H9 (cell line): Measurements from ENCODE around the gene CPT1B. TPM values are rescaled to one million over a fixed set of nuclear protein-coding genes. Genes with fewer than 3 reads are reported as not detected.

ENCODE experiments used
- DNase-seq: peaks from one replicate; pipeline ENCODE4 v3.0.0-alpha.2; 2017
- H2AFZ ChIP-seq: one replicate; pipeline ENCODE4 v1.6.1; 2013; ENCODE audit warnings: mild to moderate bottlenecking, low read length, control low read depth, moderate library complexity
- H2AK5ac ChIP-seq: 2 replicates; pipeline ENCODE4 v1.6.1; 2013; ENCODE audit warnings: low read length, control low read depth, mixed read lengths; ENCODE audit not compliant: insufficient read length
- H2BK120ac ChIP-seq: one replicate; pipeline ENCODE4 v1.6.1; 2013; ENCODE audit warnings: low read depth, mild to moderate bottlenecking, low read length, control low read depth, inconsistent platforms; ENCODE audit not compliant: poor library complexity, severe bottlenecking
- H2BK12ac ChIP-seq: 2 replicates; pipeline ENCODE4 v1.6.1; 2013; ENCODE audit warnings: low read length, control low read depth, mixed read lengths, low read depth; ENCODE audit not compliant: insufficient read length
- H2BK15ac ChIP-seq: 2 replicates; pipeline ENCODE4 v1.6.1; 2013; ENCODE audit warnings: low read depth, low read length, control low read depth
- H2BK20ac ChIP-seq: one replicate; pipeline ENCODE4 v1.6.1; 2013; ENCODE audit warnings: low read depth, mild to moderate bottlenecking, low read length, control low read depth, inconsistent platforms; ENCODE audit not compliant: poor library complexity, severe bottlenecking
- H2BK5ac ChIP-seq: 2 replicates; pipeline ENCODE4 v1.6.1; 2013; ENCODE audit warnings: low read length, control low read depth, mixed read lengths; ENCODE audit not compliant: insufficient read length
- H3K14ac ChIP-seq: 2 replicates; pipeline ENCODE4 v1.6.1; 2013; ENCODE audit warnings: low read length, control low read depth; ENCODE audit not compliant: insufficient read depth
- H3K18ac ChIP-seq: 2 replicates; pipeline ENCODE4 v1.6.1; 2013; ENCODE audit warnings: low read depth, mild to moderate bottlenecking, mixed read lengths, low read length, control low read depth; ENCODE audit not compliant: insufficient read length
- H3K23ac ChIP-seq: 2 replicates; pipeline ENCODE4 v1.6.1; 2013; ENCODE audit warnings: low read length, control low read depth, mixed read lengths, low read depth; ENCODE audit not compliant: insufficient read length
- H3K23me2 ChIP-seq: 2 replicates; pipeline ENCODE4 v1.6.1; 2013; ENCODE audit warnings: low read depth, mild to moderate bottlenecking, mixed read lengths, low read length, control low read depth; ENCODE audit not compliant: insufficient read length, poor library complexity, severe bottlenecking
- H3K27ac ChIP-seq: 2 replicates; pipeline ENCODE4 v1.5.1; 2013; ENCODE audit warnings: low read length, control low read depth, mixed read lengths, low read depth; ENCODE audit not compliant: insufficient read length
- H3K27me3 ChIP-seq: 2 replicates; pipeline ENCODE4 v1.6.1; 2013; ENCODE audit warnings: low read length, control low read depth, inconsistent platforms; ENCODE audit not compliant: insufficient read depth
- H3K4ac ChIP-seq: 2 replicates; pipeline ENCODE4 v1.6.1; 2013; ENCODE audit warnings: low read depth, mild to moderate bottlenecking, control low read depth, inconsistent platforms, low read length, moderate library complexity
- H3K4me1 ChIP-seq: 2 replicates; pipeline ENCODE4 v1.6.1; 2013; ENCODE audit warnings: low read length, control low read depth, inconsistent platforms; ENCODE audit not compliant: insufficient read depth
- H3K4me2 ChIP-seq: 2 replicates; pipeline ENCODE4 v1.6.1; 2013; ENCODE audit warnings: low read length, control low read depth, mixed read lengths; ENCODE audit not compliant: insufficient read length, insufficient read depth
- H3K56ac ChIP-seq: 2 replicates; pipeline ENCODE4 v1.6.1; 2013; ENCODE audit warnings: low read depth, mild to moderate bottlenecking, mixed read lengths, low read length, control low read depth; ENCODE audit not compliant: insufficient read length
- H3K79me1 ChIP-seq: 2 replicates; pipeline ENCODE4 v1.6.1; 2013; ENCODE audit warnings: low read depth, mild to moderate bottlenecking, moderate library complexity, low read length, control low read depth, inconsistent platforms; ENCODE audit not compliant: insufficient read depth, poor library complexity, severe bottlenecking
- H3K79me2 ChIP-seq: 2 replicates; pipeline ENCODE4 v1.6.1; 2013; ENCODE audit warnings: low read length, control low read depth, inconsistent platforms; ENCODE audit not compliant: insufficient read depth
- H3K9ac ChIP-seq: 2 replicates; pipeline ENCODE4 v1.6.1; 2013; ENCODE audit warnings: low read length, control low read depth, mixed read lengths; ENCODE audit not compliant: insufficient read length; ENCODE audit errors: extremely low read depth
- H3K9me3 ChIP-seq: one replicate; pipeline ENCODE4 v1.6.1; 2013; ENCODE audit warnings: low read depth, low read length, inconsistent platforms; ENCODE audit not compliant: control insufficient read depth
- H3T11ph ChIP-seq: one replicate; pipeline ENCODE4 v1.6.1; 2013; ENCODE audit warnings: mild to moderate bottlenecking, low read length, control low read depth, inconsistent platforms
- H4K20me1 ChIP-seq: one replicate; pipeline ENCODE4 v1.6.1; 2013; ENCODE audit not compliant: control insufficient read depth, insufficient read length, insufficient read depth
- H4K5ac ChIP-seq: 2 replicates; pipeline ENCODE4 v1.6.1; 2013; ENCODE audit warnings: low read depth, mild to moderate bottlenecking, mixed read lengths, low read length, control low read depth; ENCODE audit not compliant: insufficient read length
- H4K8ac ChIP-seq: replicated peaks from 2 replicates; pipeline ENCODE4 v1.6.1; 2013; ENCODE audit warnings: low read length, control low read depth, mixed read lengths, low read depth; ENCODE audit not compliant: insufficient read length
- H4K91ac ChIP-seq: 2 replicates; pipeline ENCODE4 v1.6.1; 2013; ENCODE audit warnings: low read depth, mild to moderate bottlenecking, moderate library complexity, mixed read lengths, low read length, control low read depth; ENCODE audit not compliant: insufficient read length
- H3K27ac Mint-ChIP-seq, 3 experiments: 2 replicates in 2 of 3; 3 replicates in 1 of 3; pipeline ENCODE4 v1.8.0; 2020 to 2021; ENCODE audit warnings: mixed read lengths in 3 of 3, mild to moderate bottlenecking in 1 of 3, moderate library complexity in 1 of 3
- H3K27me3 Mint-ChIP-seq: 2 replicates; pipeline ENCODE4 v1.8.0; 2021; ENCODE audit warnings: low read depth, mild to moderate bottlenecking, moderate library complexity, mixed read lengths
- H3K36me3 Mint-ChIP-seq, 3 experiments: 2 replicates in 2 of 3; 3 replicates in 1 of 3; pipeline ENCODE4 v1.8.0; 2020 to 2021; ENCODE audit warnings: low read depth in 3 of 3, mixed read lengths in 3 of 3; ENCODE audit not compliant: insufficient read depth in 1 of 3
- H3K4me1 Mint-ChIP-seq, 2 experiments: 2 replicates each; pipeline ENCODE4 v1.8.0; 2020; ENCODE audit warnings: mixed read lengths in 2 of 2
- H3K4me3 Mint-ChIP-seq, 2 experiments: 2 replicates in 1 of 2; 3 replicates in 1 of 2; pipeline ENCODE4 v1.8.0; 2020 to 2021; ENCODE audit warnings: mild to moderate bottlenecking in 2 of 2, mixed read lengths in 2 of 2, moderate library complexity in 1 of 2
- H3K9me3 Mint-ChIP-seq, 2 experiments: 2 replicates in 1 of 2; 3 replicates in 1 of 2; pipeline ENCODE4 v1.8.0; 2020; ENCODE audit warnings: mild to moderate bottlenecking in 2 of 2, mixed read lengths in 2 of 2, moderate library complexity in 1 of 2
- CTCF ChIP-seq: fragments of 200-600 bp; sonication (generic); conservative IDR thresholded peaks from 3 replicates; pipeline ENCODE4 v1.8.0; 2021; ENCODE audit warnings: antibody characterized with exemption, mild to moderate bottlenecking
- WGBS: extraction: QIAGEN DNeasy Blood & Tissue Kit; methylation state at CpG from one replicate; pipeline ENCODE4 v1.1.7; 2013; ENCODE audit warnings: missing lambda C conversion rate, low lambda C conversion rate, mixed read lengths; ENCODE audit not compliant: insufficient read length; ENCODE audit errors: extremely low coverage; 5-methylcytosine and 5-hydroxymethylcytosine counted together
- total RNA-seq: library from RNA; stranded (reverse); gene quantifications from 2 replicates; pipeline ENCODE4 v1.2.1, GENCODE V29; 2021

CPT1B gene
- total RNA-seq, 1 experiment from 2014 or later = 65.7 TPM

GRCh38 chr22:50626850-50627641, 48.8 kb upstream of the CPT1B start:
- no peak overlapping the region for H3T11ph ChIP-seq
- H2AK5ac ChIP-seq = no peak overlapping the region
- H3K14ac ChIP-seq = peak overlapping the region; percentile 25; the same call in 1 of the 2 replicates
- peaks cover 2% of the 10 kb centered on the region for H4K20me1 ChIP-seq
- H2AFZ ChIP-seq = no peak overlapping the region
- H4K91ac ChIP-seq = no peak overlapping the region
- no peak overlapping the region for H3K23ac ChIP-seq
- no peaks in the 10 kb centered on the region for H3K79me1 ChIP-seq
- peak overlapping the region; percentile 53 for H3K4me2 ChIP-seq
- no peak overlapping the region for H3K56ac ChIP-seq
- no CpG with 5 or more reads among the region's 42 CpGs for WGBS
- peaks cover 4% of the 10 kb centered on the region; the same call in 1 of the 2 replicates for H3K27me3 ChIP-seq
- no peak overlapping the region for H2BK5ac ChIP-seq
- H3K9ac ChIP-seq = no peak overlapping the region
- H2BK20ac ChIP-seq = no peak overlapping the region
- H3K23me2 ChIP-seq = peaks cover 18% of the 10 kb centered on the region
- peak; percentile 52 for DNase-seq
- Mint-ChIP-seq H3K4me3 (peak overlapping the region; percentile 73 to 84), H3K36me3 (peaks cover 0 to 3% (median 0%) of the 10 kb centered on the region in 3 experiments; a peak in 2 of 7 replicates), H3K27me3 (peaks cover 25% of the 10 kb centered on the region), H3K27ac (no peak overlapping the region), H3K9me3 (no peaks in the 10 kb centered on the region), H3K4me1 (peaks cover 8 to 14% of the 10 kb centered on the region in 2 experiments)
- no peak overlapping the region for H3K18ac ChIP-seq
- TF ChIP-seq CTCF = no peak
- H4K5ac ChIP-seq = no peak overlapping the region
- no peak overlapping the region; the same call in 1 of the 2 replicates for H2BK15ac ChIP-seq
- H3K4ac ChIP-seq = no peak overlapping the region
- no peaks in the 10 kb centered on the region for H3K9me3 ChIP-seq
- no peak overlapping the region for H4K8ac ChIP-seq
- H2BK12ac ChIP-seq = no peak overlapping the region
- H2BK120ac ChIP-seq = no peak overlapping the region
- H3K27ac ChIP-seq = no peak overlapping the region
- H3K79me2 ChIP-seq = no peaks in the 10 kb centered on the region
- peaks cover 7% of the 10 kb centered on the region; the same call in 1 of the 2 replicates for H3K4me1 ChIP-seq
